ENCODE measurements around the gene TMEM186.

- TF ChIP-seq EZH2 (IDR thresholded peaks at IDR 0.05; ENCODE audit: insufficient read depth, low read length), result no peak
- TF ChIP-seq CTCF (IDR thresholded peaks at IDR 0.05; ENCODE audit: insufficient read depth, low read depth, low read length), result no peak
These were observed 28.7 kb downstream of the TMEM186 start for GRCh38 chr16:8768692-8769091.
